T-cell (primary cell): Measurements from ENCODE around the gene STK31. TPM values are rescaled to one million over a fixed set of nuclear protein-coding genes. Genes with fewer than 3 reads are reported as not detected.

ENCODE experiments used
- ATAC-seq, 4 experiments: fragments of 200-7000 bp in 3 of 4; fragments of 150-1000 bp in 1 of 4; cut with Tn5 transposase; replicated peaks in 1 of 4; 1 replicate in 3 of 4; 2 replicates in 1 of 4; pipeline ENCODE4 v1.10.0; 2021; ENCODE audit warnings: moderate library complexity in 3 of 4, mild to moderate bottlenecking in 2 of 4, moderate number of reproducible peaks in 1 of 4
- CTCF ChIA-PET, 2 donors: fragments of 300-600 bp; sonication (Branson Sonifier 250); formaldehyde crosslinking; loops; one replicate each; lab custom pipeline; 2022; ENCODE audit warnings: antibody characterized with exemption in 2 of 2; lab: Charles Lee
- POLR2A ChIA-PET, 2 donors: fragments of 300-600 bp; sonication (Branson Sonifier 250); formaldehyde crosslinking; loops; one replicate each; lab custom pipeline; 2022; ENCODE audit warnings: antibody characterized with exemption in 2 of 2; lab: Charles Lee
- DNase-seq, 35 experiments: peaks; one replicate each; pipeline versions ENCODE4 v3.0.0 to v3.0.0-alpha.2; 2013 to 2023
- H3K27ac ChIP-seq: one replicate; pipeline ENCODE4 v1.5.1; 2013; ENCODE audit warnings: low read length
- H3K27me3 ChIP-seq, 2 experiments: replicated peaks in 1 of 2; 1 replicate in 1 of 2; 2 replicates in 1 of 2; pipeline versions ENCODE4 v1.6.1 to v1.7.0; 2013; ENCODE audit warnings: low read length in 1 of 2, mixed read lengths in 1 of 2; ENCODE audit not compliant: control insufficient read depth in 2 of 2, insufficient read depth in 2 of 2; ENCODE audit errors: extremely low read depth in 1 of 2
- H3K36me3 ChIP-seq, 2 donors: 1 replicate in 1 of 2; 2 replicates in 1 of 2; pipeline versions ENCODE4 v1.6.1 to v1.7.0; 2013; ENCODE audit warnings: low read length in 1 of 2; ENCODE audit not compliant: control insufficient read depth in 2 of 2, insufficient read depth in 1 of 2; ENCODE audit errors: extremely low read depth in 1 of 2
- H3K4me1 ChIP-seq, 2 experiments: 1 replicate in 1 of 2; 2 replicates in 1 of 2; pipeline versions ENCODE4 v1.6.1 to v1.7.0; 2013; ENCODE audit warnings: low read length in 2 of 2, mixed read lengths in 1 of 2; ENCODE audit not compliant: insufficient read depth in 2 of 2, control insufficient read depth in 1 of 2; ENCODE audit errors: extremely low read depth in 1 of 2
- H3K4me3 ChIP-seq, 2 donors: 1 replicate in 1 of 2; 2 replicates in 1 of 2; pipeline versions ENCODE4 v1.5.1 to v1.7.0; 2013; ENCODE audit warnings: mild to moderate bottlenecking in 2 of 2, low read length in 1 of 2, moderate library complexity in 1 of 2; ENCODE audit not compliant: control insufficient read depth in 1 of 2; ENCODE audit errors: extremely low read depth in 1 of 2
- H3K9me3 ChIP-seq: 2 replicates; pipeline ENCODE4 v1.7.0; 2013
- H3K27ac Mint-ChIP-seq, 2 donors: one replicate each; pipeline ENCODE4 v1.8.0; 2020 to 2021; ENCODE audit warnings: mild to moderate bottlenecking in 2 of 2, mixed read lengths in 2 of 2
- H3K27me3 Mint-ChIP-seq, 2 donors: one replicate each; pipeline ENCODE4 v1.8.0; 2021 to 2022; ENCODE audit warnings: mixed read lengths in 2 of 2
- H3K36me3 Mint-ChIP-seq: one replicate; pipeline ENCODE4 v1.8.0; 2021; ENCODE audit warnings: mixed read lengths
- H3K4me1 Mint-ChIP-seq, 3 donors: one replicate each; pipeline ENCODE4 v1.8.0; 2020 to 2022; ENCODE audit warnings: mixed read lengths in 3 of 3, mild to moderate bottlenecking in 1 of 3
- H3K4me3 Mint-ChIP-seq, 3 donors: one replicate each; pipeline ENCODE4 v1.8.0; 2020 to 2022; ENCODE audit warnings: mild to moderate bottlenecking in 3 of 3, mixed read lengths in 3 of 3, moderate library complexity in 3 of 3
- H3K9me3 Mint-ChIP-seq, 3 donors: one replicate each; pipeline ENCODE4 v1.8.0; 2020 to 2022; ENCODE audit warnings: mixed read lengths in 3 of 3
- WGBS: methylation state at CpG from one replicate; pipeline ENCODE4 v1.1.5; 2013; ENCODE audit warnings: missing lambda C conversion rate; ENCODE audit not compliant: insufficient coverage; 5-methylcytosine and 5-hydroxymethylcytosine counted together
- total RNA-seq, 35 experiments: library from RNA in 6 of 35; stranded (reverse) in 6 of 35; fragments of 120-200 nt in 1 of 35; gene quantifications; one replicate each; pipeline versions ENCODE4 v1.2.1 to v1.2.4 and lab custom pipeline; 2013 to 2026

The STK31 gene
- total RNA-seq, 5 donors from 2014 or later (not counting 1 experiment from before 2014, with no cell fraction given): 0.25 to 0.83 (median 0.30) TPM

DNA sequence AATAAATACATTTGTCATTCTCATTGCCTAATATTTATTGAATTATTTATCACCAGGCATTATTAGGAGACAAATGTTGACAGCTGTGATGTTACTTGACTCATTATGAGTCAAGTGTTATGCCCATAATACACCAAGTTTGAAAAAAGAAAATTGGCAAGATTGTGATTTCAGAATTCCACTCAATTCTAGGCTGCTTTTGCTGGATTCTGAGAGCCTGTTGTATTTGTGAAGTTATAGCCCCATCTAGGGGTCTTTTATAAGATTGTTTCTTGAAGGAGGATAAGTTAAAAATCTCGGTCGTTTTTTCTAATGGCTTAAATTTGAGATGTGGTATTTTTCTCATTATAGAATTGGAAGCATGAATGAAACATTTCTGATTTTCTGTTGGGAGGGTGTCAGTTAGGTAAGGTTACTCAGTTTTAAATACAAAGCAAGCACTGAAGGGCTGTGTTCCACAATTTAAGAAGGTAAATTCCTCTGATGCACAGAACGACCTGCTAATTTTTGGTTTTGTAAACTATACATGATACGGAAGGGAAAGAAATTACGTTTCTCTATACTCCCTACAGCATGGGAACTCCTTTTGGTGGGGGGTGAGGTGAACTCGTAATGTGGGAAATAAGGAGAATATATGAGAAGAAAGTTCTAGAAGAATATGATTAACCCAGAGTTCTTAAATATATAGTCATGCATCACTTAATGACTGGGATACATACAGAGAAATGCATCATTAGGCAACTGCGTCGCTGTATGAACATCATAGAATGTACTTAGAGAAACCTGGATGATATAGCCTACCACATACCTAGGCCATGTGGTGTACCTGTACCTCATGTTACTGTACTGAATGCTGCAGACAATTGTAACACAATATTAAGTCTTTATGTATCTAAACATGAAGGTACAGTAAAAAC is 2.6 kb downstream of the STK31 start:
- Histone ChIP-seq H3K9me3 (no peaks in the 10 kb centered on the region), H3K27ac (no peak overlapping the region), H3K36me3 (no peaks in the 10 kb centered on the region), H3K4me3 (no peak overlapping the region), H3K4me1 (no peaks in the 10 kb centered on the region), H3K27me3 (no peaks in the 10 kb centered on the region)
- 0% methylated on average over 2 of the region's 8 CpGs for WGBS
- ChIA-PET CTCF (interaction anchor here (0.6 to 1.9 kb wide), 22 partner anchors 12 to 1100 kb away, joined by 3 to 18 read pairs (median 4); no protein-coding TSS in a partner anchor), POLR2A (no interaction called here)
- H3K27me3 Mint-ChIP-seq: peaks cover 0 to 4% of the 10 kb centered on the region in 2 donors
- ATAC-seq (peak in 1 of 4 experiments; percentile 33), DNase-seq (peak in 1 of 35 experiments; percentile 71)
- no peak overlapping the region for H3K27ac Mint-ChIP-seq
- no peaks in the 10 kb centered on the region for H3K4me1 Mint-ChIP-seq
- no peaks in the 10 kb centered on the region for H3K9me3 Mint-ChIP-seq
- no peak overlapping the region for H3K4me3 Mint-ChIP-seq
- H3K36me3 Mint-ChIP-seq: no peaks in the 10 kb centered on the region

DNA sequence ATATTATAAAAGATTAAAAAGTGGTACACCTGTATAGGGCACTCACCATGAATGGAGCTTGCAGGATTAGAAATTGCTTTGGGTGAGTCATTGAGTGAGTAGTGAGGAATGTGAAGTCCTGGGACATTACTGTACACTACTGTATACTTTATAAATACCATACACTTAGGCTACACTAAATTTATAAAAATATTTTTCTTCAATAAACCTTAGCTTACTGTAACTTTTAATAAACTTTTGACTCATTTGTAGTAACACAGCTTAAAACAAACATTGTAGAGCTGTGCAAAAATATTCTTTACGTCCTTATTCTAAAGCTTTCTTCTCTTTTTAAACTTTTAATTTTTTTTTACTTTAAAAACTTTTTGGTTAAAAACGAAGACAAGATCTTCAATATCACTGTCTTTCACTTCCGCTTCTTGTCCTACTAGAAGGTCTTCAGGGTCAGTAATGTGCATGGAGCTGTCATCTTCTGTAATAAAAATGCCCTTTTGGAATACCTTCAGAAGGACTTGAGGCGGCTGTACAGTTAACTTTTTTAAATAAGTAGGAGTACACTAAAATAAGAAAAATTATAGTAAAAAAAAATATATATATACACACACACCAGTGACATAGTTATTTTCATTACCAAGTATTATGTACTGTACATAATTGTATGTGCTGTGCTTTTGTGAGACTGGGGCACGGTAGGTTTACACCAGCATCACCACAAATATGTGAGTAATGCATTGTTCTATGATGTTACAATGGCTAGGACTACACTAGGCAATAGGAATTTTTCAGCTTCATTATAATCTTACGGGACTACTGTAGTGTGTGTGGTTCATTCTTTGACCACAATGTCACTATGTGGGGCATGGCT is 3.5 kb downstream of the STK31 start:
- Mint-ChIP-seq H3K27ac (no peak overlapping the region), H3K4me3 (no peak overlapping the region), H3K36me3 (no peaks in the 10 kb centered on the region), H3K27me3 (peaks cover 0 to 4% of the 10 kb centered on the region in 2 donors), H3K9me3 (no peaks in the 10 kb centered on the region), H3K4me1 (no peaks in the 10 kb centered on the region)
- 100% methylated on average over 1 of the region's 6 CpGs for WGBS
- Histone ChIP-seq H3K9me3 (no peaks in the 10 kb centered on the region), H3K4me1 (no peaks in the 10 kb centered on the region), H3K36me3 (no peaks in the 10 kb centered on the region), H3K27ac (no peak overlapping the region), H3K4me3 (no peak overlapping the region), H3K27me3 (no peaks in the 10 kb centered on the region)
- ChIA-PET POLR2A (interaction anchor here in 1 of 2 donors (0.5 to 0.6 kb wide), 3 partner anchors 12 to 410 kb away, joined by 3 to 4 read pairs (median 4); no protein-coding TSS in a partner anchor), CTCF (interaction anchor here (0.6 to 1.3 kb wide), 17 partner anchors 15 to 1099 kb away, joined by 3 to 7 read pairs (median 3); no protein-coding TSS in a partner anchor)
- DNase-seq (no peak), ATAC-seq (no peak)

DNA sequence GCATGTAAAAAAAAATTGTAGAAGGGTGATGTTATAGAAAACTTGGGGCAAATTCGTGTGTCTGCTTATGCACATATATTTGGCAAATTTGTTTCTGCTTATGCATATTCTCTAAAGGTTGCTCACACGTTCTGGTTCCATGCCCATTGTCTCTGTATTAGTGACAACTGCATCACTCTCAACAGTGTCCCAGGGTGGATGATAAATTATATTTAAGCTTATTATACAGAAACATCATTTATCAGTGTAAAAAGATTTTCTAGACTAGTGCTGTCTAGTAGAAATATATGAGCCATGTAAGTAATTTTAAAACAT is 4.1 kb downstream of the STK31 start:
- Histone ChIP-seq H3K27me3 (no peaks in the 10 kb centered on the region), H3K36me3 (no peaks in the 10 kb centered on the region), H3K4me1 (no peaks in the 10 kb centered on the region), H3K4me3 (no peak overlapping the region), H3K27ac (no peak overlapping the region), H3K9me3 (no peaks in the 10 kb centered on the region)
- ChIA-PET CTCF (interaction anchor here (0.6 to 1.3 kb wide), 9 partner anchors 10 to 1098 kb away, joined by 3 to 7 read pairs (median 3); no protein-coding TSS in a partner anchor), POLR2A (no interaction called here)
- WGBS: 40% methylated on average over 1 of the region's 2 CpGs
- Mint-ChIP-seq H3K27me3 (peaks cover 0 to 4% of the 10 kb centered on the region in 2 donors), H3K9me3 (no peaks in the 10 kb centered on the region), H3K27ac (no peak overlapping the region), H3K4me3 (no peak overlapping the region), H3K36me3 (no peaks in the 10 kb centered on the region), H3K4me1 (no peaks in the 10 kb centered on the region)
- no peak for DNase-seq
- ATAC-seq: no peak

DNA sequence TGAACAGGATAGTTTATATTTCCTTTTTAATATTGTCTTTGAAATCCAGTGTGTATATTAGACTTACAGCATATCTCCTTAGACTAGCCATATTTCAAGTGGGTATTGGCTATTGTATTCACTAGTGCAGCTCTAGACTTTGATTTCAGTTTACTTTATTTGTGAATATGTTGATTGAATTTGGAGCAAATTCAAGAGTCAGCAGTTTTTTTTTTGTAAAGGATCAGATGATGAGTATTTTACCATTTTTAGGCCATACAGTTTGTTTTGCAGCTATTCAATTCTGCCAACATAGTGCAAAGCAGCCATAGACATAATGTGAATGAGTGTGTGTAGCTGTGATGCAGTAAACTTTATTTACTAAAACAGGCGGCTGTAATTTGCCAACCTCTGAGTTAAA is 4.6 kb downstream of the STK31 start:
- Mint-ChIP-seq H3K4me1 (no peaks in the 10 kb centered on the region), H3K27ac (no peak overlapping the region), H3K36me3 (no peaks in the 10 kb centered on the region), H3K9me3 (no peaks in the 10 kb centered on the region), H3K27me3 (peaks cover 0 to 4% of the 10 kb centered on the region in 2 donors), H3K4me3 (no peak overlapping the region)
- POLR2A ChIA-PET: no interaction called here
- ATAC-seq (no peak), DNase-seq (no peak)
- Histone ChIP-seq H3K4me1 (no peaks in the 10 kb centered on the region), H3K9me3 (no peaks in the 10 kb centered on the region), H3K27ac (no peak overlapping the region), H3K36me3 (no peaks in the 10 kb centered on the region), H3K4me3 (no peak overlapping the region), H3K27me3 (no peaks in the 10 kb centered on the region)
- CTCF ChIA-PET: interaction anchor here (0.6 to 1.3 kb wide), 4 partner anchors 10 to 448 kb away, joined by 3 to 7 read pairs (median 3); no protein-coding TSS in a partner anchor
- no CpG with 5 or more reads among the region's 1 CpG for WGBS

DNA sequence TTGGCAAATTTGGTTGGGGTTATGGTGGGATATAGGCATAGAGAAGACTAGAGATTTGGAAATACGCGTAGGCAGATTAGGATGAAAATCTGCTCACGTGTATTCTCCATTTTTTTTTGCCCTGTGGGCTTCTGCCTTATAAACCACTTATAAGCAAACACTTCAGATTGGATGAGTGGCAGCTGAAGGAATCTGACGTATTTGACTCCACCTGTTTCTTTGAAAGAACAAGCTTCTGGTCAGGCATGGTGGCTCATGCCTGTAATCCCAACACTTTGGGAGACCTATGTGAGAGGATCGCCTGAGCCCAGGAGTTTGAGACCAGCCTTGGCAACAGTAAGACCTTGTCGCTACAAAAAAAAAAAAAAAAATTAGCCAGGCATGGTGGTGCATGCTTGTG is 5.1 kb downstream of the STK31 start:
- WGBS: 57% methylated on average over 2 of the region's 6 CpGs
- ATAC-seq (no peak), DNase-seq (no peak)
- H3K9me3 ChIP-seq: no peaks in the 10 kb centered on the region
- no peak overlapping the region for H3K27ac Mint-ChIP-seq
- H3K9me3 Mint-ChIP-seq: no peaks in the 10 kb centered on the region
- H3K4me3 Mint-ChIP-seq: no peak overlapping the region
- POLR2A ChIA-PET: no interaction called here
- H3K27me3 ChIP-seq: no peaks in the 10 kb centered on the region
- peaks cover 0 to 4% of the 10 kb centered on the region in 2 donors for H3K27me3 Mint-ChIP-seq
- H3K4me1 ChIP-seq: no peaks in the 10 kb centered on the region
- no peak overlapping the region for H3K27ac ChIP-seq
- CTCF ChIA-PET: interaction anchor here (0.5 to 1.3 kb wide), 8 partner anchors 12 to 449 kb away, joined by 3 to 4 read pairs (median 3); no protein-coding TSS in a partner anchor
- H3K36me3 Mint-ChIP-seq: no peaks in the 10 kb centered on the region
- H3K36me3 ChIP-seq: no peaks in the 10 kb centered on the region
- H3K4me3 ChIP-seq: no peak overlapping the region
- no peaks in the 10 kb centered on the region for H3K4me1 Mint-ChIP-seq

DNA sequence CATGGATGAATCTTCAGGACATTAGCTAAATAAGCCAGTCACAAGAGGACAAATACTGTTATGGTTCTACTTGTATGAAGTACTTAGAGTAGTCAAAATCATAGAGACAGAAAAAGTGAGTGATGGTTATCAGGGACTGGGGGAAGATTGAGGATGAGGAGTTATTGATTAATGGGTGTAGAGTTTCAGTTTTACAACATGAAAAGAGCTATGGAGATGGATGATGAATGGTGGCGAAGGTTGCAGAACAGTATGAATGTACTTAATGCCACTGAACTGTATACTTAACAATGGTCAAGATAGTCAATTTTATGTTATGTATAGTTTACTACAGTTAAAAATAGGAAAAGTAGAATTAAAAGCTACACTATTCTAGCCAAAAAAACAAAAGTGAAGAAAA is 7.8 kb downstream of the STK31 start:
- no peak overlapping the region for H3K27ac Mint-ChIP-seq
- H3K4me1 Mint-ChIP-seq: no peaks in the 10 kb centered on the region
- H3K4me3 Mint-ChIP-seq: no peak overlapping the region
- no peaks in the 10 kb centered on the region for H3K9me3 Mint-ChIP-seq
- WGBS: no CpG with 5 or more reads among the region's 1 CpG
- CTCF ChIA-PET: interaction anchor here (0.6 to 1.5 kb wide), 4 partner anchors 14 to 629 kb away, joined by 3 read pairs; no protein-coding TSS in a partner anchor
- no peak overlapping the region for H3K27ac ChIP-seq
- H3K9me3 ChIP-seq: no peaks in the 10 kb centered on the region
- H3K4me3 ChIP-seq: no peak overlapping the region
- H3K27me3 Mint-ChIP-seq: no peaks in the 10 kb centered on the region
- H3K36me3 Mint-ChIP-seq: no peaks in the 10 kb centered on the region
- H3K4me1 ChIP-seq: no peaks in the 10 kb centered on the region
- H3K36me3 ChIP-seq: no peaks in the 10 kb centered on the region
- POLR2A ChIA-PET: no interaction called here
- DNase-seq (no peak), ATAC-seq (no peak)
- H3K27me3 ChIP-seq: no peaks in the 10 kb centered on the region
